Coronary artery (tissue), 2 donors: ENCODE measurements around the gene LAIR2.
"Not testable (repeated sequence)": the region's sequence is repeated elsewhere in the genome, so short reads cannot be mapped to it uniquely, and the experiment has no call there.

Experiments
- DNase-seq: peaks from one replicate; pipeline ENCODE4 v3.0.0-alpha.2; 2017; ENCODE audit warnings: low spot score
- H3K27ac ChIP-seq, 2 donors: fragments of 200-600 bp; sonication (generic); one replicate each; pipeline ENCODE4 v1.5.1; 2016 to 2019
- H3K4me3 ChIP-seq: fragments of 200-600 bp; sonication (generic); 2 replicates; pipeline ENCODE4 v1.5.1; 2016; ENCODE audit warnings: mild to moderate bottlenecking, moderate library complexity
- CTCF ChIP-seq: fragments of 200-600 bp; sonication (generic); IDR thresholded peaks from one replicate; pipeline ENCODE4 v1.5.1; 2019; ENCODE audit warnings: antibody characterized with exemption

The LAIR2 gene

GRCh38 chr19:54465426-54466109 is 37.1 kb upstream of the LAIR2 start:
- no peak for TF ChIP-seq CTCF
- H3K4me3 ChIP-seq, result peak overlapping the region; percentile 90
- peak overlapping the region in 1 of 2 donors; percentile 100 for H3K27ac ChIP-seq
- DNase-seq, result peak; percentile 78

GRCh38 chr19:54466110-54466480 is 36.5 kb upstream of the LAIR2 start:
- H3K27ac ChIP-seq, DNase-seq, H3K4me3 ChIP-seq: not testable (repeated sequence)

GRCh38 chr19:54469496-54469934 is 33.1 kb upstream of the LAIR2 start:
- TF ChIP-seq CTCF, result no peak
- Histone ChIP-seq H3K27ac (peak overlapping the region in 1 of 2 donors; percentile 47), H3K4me3 (no peak overlapping the region)
- no peak for DNase-seq

DNA sequence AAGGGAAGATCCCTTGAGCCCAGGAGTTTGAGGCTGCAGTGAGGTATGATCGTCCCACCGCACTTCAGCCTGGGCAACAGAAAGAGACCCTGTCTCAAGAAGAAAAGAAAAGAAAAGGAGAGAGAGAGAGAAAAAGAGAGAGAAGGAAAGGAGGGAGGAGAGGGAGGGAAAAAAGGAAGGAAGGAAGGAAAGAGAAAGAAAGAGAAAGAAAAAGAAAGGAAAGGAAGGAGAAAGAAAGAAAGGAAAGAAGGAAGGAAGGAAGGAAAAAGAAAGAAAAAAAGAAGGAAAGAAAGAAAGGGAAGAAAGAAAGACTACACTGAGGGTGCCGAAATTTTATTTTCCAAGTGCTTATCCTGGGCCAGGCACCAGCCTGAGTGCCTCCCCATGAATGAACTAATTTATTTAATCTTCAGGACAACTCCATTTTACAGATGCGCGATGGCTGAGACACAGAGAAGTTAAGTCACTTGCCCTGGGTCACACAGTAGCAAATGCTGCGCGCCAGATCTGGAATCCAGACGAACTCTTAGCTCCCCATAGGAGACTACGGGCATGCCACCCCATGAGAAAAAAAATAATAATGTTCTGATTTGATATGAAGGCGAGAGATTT is 32.2 kb upstream of the LAIR2 start:
- DNase-seq, result peak; percentile 16
- Histone ChIP-seq H3K4me3 (peak overlapping the region; percentile 63), H3K27ac (peak overlapping the region; percentile 66 to 75)
- TF ChIP-seq CTCF, result no peak

GRCh38 chr19:54470991-54471782 is 31.4 kb upstream of the LAIR2 start:
- Histone ChIP-seq H3K4me3 (peak overlapping the region; percentile 63), H3K27ac (peak overlapping the region; percentile 66 to 75)
- no peak for TF ChIP-seq CTCF
- DNase-seq, result no peak

DNA sequence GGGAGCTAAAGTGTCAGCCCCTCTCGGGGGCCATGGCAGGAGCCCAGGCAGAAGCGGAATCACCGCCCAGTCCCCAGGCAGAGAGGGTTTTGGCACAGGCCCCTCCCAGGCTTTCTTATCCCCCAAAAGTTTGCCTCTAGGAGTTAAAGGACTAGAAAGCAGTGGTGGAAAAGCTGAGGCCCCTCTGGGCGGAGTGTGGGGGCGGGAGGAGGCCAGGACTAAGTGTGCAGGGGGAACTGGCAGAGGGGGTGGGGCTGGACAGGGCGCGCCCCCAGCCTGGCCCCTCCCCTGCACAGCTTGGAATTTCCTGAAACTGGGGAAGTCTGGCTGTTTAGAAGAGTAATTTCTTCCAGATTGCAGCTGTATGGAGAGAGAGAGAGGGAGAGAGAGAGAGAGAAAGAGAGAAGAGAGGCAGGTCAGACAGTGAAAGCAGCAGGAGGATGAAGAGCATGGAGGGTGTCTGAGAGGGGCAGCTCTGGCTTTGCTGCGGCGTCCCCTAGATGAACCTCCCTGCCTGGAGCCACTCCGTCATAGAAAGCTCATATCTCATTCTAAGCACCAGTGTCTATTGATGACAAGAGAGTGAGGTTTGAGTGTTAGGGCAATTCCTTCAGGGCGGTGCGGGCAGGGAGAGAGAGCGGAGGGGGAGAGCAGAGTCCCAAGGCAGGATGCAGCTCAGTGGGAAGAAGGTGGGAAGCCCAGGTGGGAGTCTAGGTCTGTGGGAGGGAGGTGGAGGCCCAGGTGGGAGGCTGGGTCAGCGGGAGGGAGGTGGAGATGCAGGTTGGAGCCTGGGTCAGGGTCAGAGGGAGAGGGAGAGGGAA is 29.4 kb upstream of the LAIR2 start, which contains the start of gene CDC42EP5:
Gene CDC42EP5 (minus strand): TSS at position 226 of the 821 bp plus-strand sequence. CDS start 7,749 bp downstream, outside the sequence.
- no peak for TF ChIP-seq CTCF
- no peak for DNase-seq
- peak within 1 kb of the TSS; percentile 42 to 84 for H3K27ac ChIP-seq
- H3K4me3 ChIP-seq, result peak within 1 kb of the TSS; percentile 71
